H9 (cell line): ENCODE results near the gene GXYLT2. TPM values are rescaled to one million over a fixed set of nuclear protein-coding genes. Genes with fewer than 3 reads are reported as not detected.

ENCODE experiments used
- DNase-seq: peaks from one replicate; pipeline ENCODE4 v3.0.0-alpha.2; 2017
- H2AFZ ChIP-seq: one replicate; pipeline ENCODE4 v1.6.1; 2013; ENCODE audit warnings: mild to moderate bottlenecking, low read length, control low read depth, moderate library complexity
- H2AK5ac ChIP-seq: 2 replicates; pipeline ENCODE4 v1.6.1; 2013; ENCODE audit warnings: low read length, control low read depth, mixed read lengths; ENCODE audit not compliant: insufficient read length
- H2BK120ac ChIP-seq: one replicate; pipeline ENCODE4 v1.6.1; 2013; ENCODE audit warnings: low read depth, mild to moderate bottlenecking, low read length, control low read depth, inconsistent platforms; ENCODE audit not compliant: poor library complexity, severe bottlenecking
- H2BK12ac ChIP-seq: 2 replicates; pipeline ENCODE4 v1.6.1; 2013; ENCODE audit warnings: low read length, control low read depth, mixed read lengths, low read depth; ENCODE audit not compliant: insufficient read length
- H2BK15ac ChIP-seq: 2 replicates; pipeline ENCODE4 v1.6.1; 2013; ENCODE audit warnings: low read depth, low read length, control low read depth
- H2BK20ac ChIP-seq: one replicate; pipeline ENCODE4 v1.6.1; 2013; ENCODE audit warnings: low read depth, mild to moderate bottlenecking, low read length, control low read depth, inconsistent platforms; ENCODE audit not compliant: poor library complexity, severe bottlenecking
- H2BK5ac ChIP-seq: 2 replicates; pipeline ENCODE4 v1.6.1; 2013; ENCODE audit warnings: low read length, control low read depth, mixed read lengths; ENCODE audit not compliant: insufficient read length
- H3K14ac ChIP-seq: 2 replicates; pipeline ENCODE4 v1.6.1; 2013; ENCODE audit warnings: low read length, control low read depth; ENCODE audit not compliant: insufficient read depth
- H3K18ac ChIP-seq: 2 replicates; pipeline ENCODE4 v1.6.1; 2013; ENCODE audit warnings: low read depth, mild to moderate bottlenecking, mixed read lengths, low read length, control low read depth; ENCODE audit not compliant: insufficient read length
- H3K23ac ChIP-seq: 2 replicates; pipeline ENCODE4 v1.6.1; 2013; ENCODE audit warnings: low read length, control low read depth, mixed read lengths, low read depth; ENCODE audit not compliant: insufficient read length
- H3K23me2 ChIP-seq: 2 replicates; pipeline ENCODE4 v1.6.1; 2013; ENCODE audit warnings: low read depth, mild to moderate bottlenecking, mixed read lengths, low read length, control low read depth; ENCODE audit not compliant: insufficient read length, poor library complexity, severe bottlenecking
- H3K27ac ChIP-seq: 2 replicates; pipeline ENCODE4 v1.5.1; 2013; ENCODE audit warnings: low read length, control low read depth, mixed read lengths, low read depth; ENCODE audit not compliant: insufficient read length
- H3K27me3 ChIP-seq: 2 replicates; pipeline ENCODE4 v1.6.1; 2013; ENCODE audit warnings: low read length, control low read depth, inconsistent platforms; ENCODE audit not compliant: insufficient read depth
- H3K4ac ChIP-seq: 2 replicates; pipeline ENCODE4 v1.6.1; 2013; ENCODE audit warnings: low read depth, mild to moderate bottlenecking, control low read depth, inconsistent platforms, low read length, moderate library complexity
- H3K4me1 ChIP-seq: 2 replicates; pipeline ENCODE4 v1.6.1; 2013; ENCODE audit warnings: low read length, control low read depth, inconsistent platforms; ENCODE audit not compliant: insufficient read depth
- H3K4me2 ChIP-seq: 2 replicates; pipeline ENCODE4 v1.6.1; 2013; ENCODE audit warnings: low read length, control low read depth, mixed read lengths; ENCODE audit not compliant: insufficient read length, insufficient read depth
- H3K56ac ChIP-seq: 2 replicates; pipeline ENCODE4 v1.6.1; 2013; ENCODE audit warnings: low read depth, mild to moderate bottlenecking, mixed read lengths, low read length, control low read depth; ENCODE audit not compliant: insufficient read length
- H3K79me1 ChIP-seq: 2 replicates; pipeline ENCODE4 v1.6.1; 2013; ENCODE audit warnings: low read depth, mild to moderate bottlenecking, moderate library complexity, low read length, control low read depth, inconsistent platforms; ENCODE audit not compliant: insufficient read depth, poor library complexity, severe bottlenecking
- H3K79me2 ChIP-seq: 2 replicates; pipeline ENCODE4 v1.6.1; 2013; ENCODE audit warnings: low read length, control low read depth, inconsistent platforms; ENCODE audit not compliant: insufficient read depth
- H3K9ac ChIP-seq: 2 replicates; pipeline ENCODE4 v1.6.1; 2013; ENCODE audit warnings: low read length, control low read depth, mixed read lengths; ENCODE audit not compliant: insufficient read length; ENCODE audit errors: extremely low read depth
- H3K9me3 ChIP-seq: one replicate; pipeline ENCODE4 v1.6.1; 2013; ENCODE audit warnings: low read depth, low read length, inconsistent platforms; ENCODE audit not compliant: control insufficient read depth
- H3T11ph ChIP-seq: one replicate; pipeline ENCODE4 v1.6.1; 2013; ENCODE audit warnings: mild to moderate bottlenecking, low read length, control low read depth, inconsistent platforms
- H4K20me1 ChIP-seq: one replicate; pipeline ENCODE4 v1.6.1; 2013; ENCODE audit not compliant: control insufficient read depth, insufficient read length, insufficient read depth
- H4K5ac ChIP-seq: 2 replicates; pipeline ENCODE4 v1.6.1; 2013; ENCODE audit warnings: low read depth, mild to moderate bottlenecking, mixed read lengths, low read length, control low read depth; ENCODE audit not compliant: insufficient read length
- H4K8ac ChIP-seq: replicated peaks from 2 replicates; pipeline ENCODE4 v1.6.1; 2013; ENCODE audit warnings: low read length, control low read depth, mixed read lengths, low read depth; ENCODE audit not compliant: insufficient read length
- H4K91ac ChIP-seq: 2 replicates; pipeline ENCODE4 v1.6.1; 2013; ENCODE audit warnings: low read depth, mild to moderate bottlenecking, moderate library complexity, mixed read lengths, low read length, control low read depth; ENCODE audit not compliant: insufficient read length
- H3K27ac Mint-ChIP-seq, 3 experiments: 2 replicates in 2 of 3; 3 replicates in 1 of 3; pipeline ENCODE4 v1.8.0; 2020 to 2021; ENCODE audit warnings: mixed read lengths in 3 of 3, mild to moderate bottlenecking in 1 of 3, moderate library complexity in 1 of 3
- H3K27me3 Mint-ChIP-seq: 2 replicates; pipeline ENCODE4 v1.8.0; 2021; ENCODE audit warnings: low read depth, mild to moderate bottlenecking, moderate library complexity, mixed read lengths
- H3K36me3 Mint-ChIP-seq, 3 experiments: 2 replicates in 2 of 3; 3 replicates in 1 of 3; pipeline ENCODE4 v1.8.0; 2020 to 2021; ENCODE audit warnings: low read depth in 3 of 3, mixed read lengths in 3 of 3; ENCODE audit not compliant: insufficient read depth in 1 of 3
- H3K4me1 Mint-ChIP-seq, 2 experiments: 2 replicates each; pipeline ENCODE4 v1.8.0; 2020; ENCODE audit warnings: mixed read lengths in 2 of 2
- H3K4me3 Mint-ChIP-seq, 2 experiments: 2 replicates in 1 of 2; 3 replicates in 1 of 2; pipeline ENCODE4 v1.8.0; 2020 to 2021; ENCODE audit warnings: mild to moderate bottlenecking in 2 of 2, mixed read lengths in 2 of 2, moderate library complexity in 1 of 2
- H3K9me3 Mint-ChIP-seq, 2 experiments: 2 replicates in 1 of 2; 3 replicates in 1 of 2; pipeline ENCODE4 v1.8.0; 2020; ENCODE audit warnings: mild to moderate bottlenecking in 2 of 2, mixed read lengths in 2 of 2, moderate library complexity in 1 of 2
- WGBS: extraction: QIAGEN DNeasy Blood & Tissue Kit; methylation state at CpG from one replicate; pipeline ENCODE4 v1.1.7; 2013; ENCODE audit warnings: missing lambda C conversion rate, low lambda C conversion rate, mixed read lengths; ENCODE audit not compliant: insufficient read length; ENCODE audit errors: extremely low coverage; 5-methylcytosine and 5-hydroxymethylcytosine counted together
- total RNA-seq: library from RNA; stranded (reverse); gene quantifications from 2 replicates; pipeline ENCODE4 v1.2.1, GENCODE V29; 2021
- TF ChIP-seq, protein P1 (sequence below): fragments of 200-600 bp; sonication (generic); conservative IDR thresholded peaks from 3 replicates; pipeline ENCODE4 v1.8.0; 2021; ENCODE audit warnings: antibody characterized with exemption, mild to moderate bottlenecking

Gene GXYLT2
- total RNA-seq, 1 experiment from 2014 or later = 2.0 TPM

DNA sequence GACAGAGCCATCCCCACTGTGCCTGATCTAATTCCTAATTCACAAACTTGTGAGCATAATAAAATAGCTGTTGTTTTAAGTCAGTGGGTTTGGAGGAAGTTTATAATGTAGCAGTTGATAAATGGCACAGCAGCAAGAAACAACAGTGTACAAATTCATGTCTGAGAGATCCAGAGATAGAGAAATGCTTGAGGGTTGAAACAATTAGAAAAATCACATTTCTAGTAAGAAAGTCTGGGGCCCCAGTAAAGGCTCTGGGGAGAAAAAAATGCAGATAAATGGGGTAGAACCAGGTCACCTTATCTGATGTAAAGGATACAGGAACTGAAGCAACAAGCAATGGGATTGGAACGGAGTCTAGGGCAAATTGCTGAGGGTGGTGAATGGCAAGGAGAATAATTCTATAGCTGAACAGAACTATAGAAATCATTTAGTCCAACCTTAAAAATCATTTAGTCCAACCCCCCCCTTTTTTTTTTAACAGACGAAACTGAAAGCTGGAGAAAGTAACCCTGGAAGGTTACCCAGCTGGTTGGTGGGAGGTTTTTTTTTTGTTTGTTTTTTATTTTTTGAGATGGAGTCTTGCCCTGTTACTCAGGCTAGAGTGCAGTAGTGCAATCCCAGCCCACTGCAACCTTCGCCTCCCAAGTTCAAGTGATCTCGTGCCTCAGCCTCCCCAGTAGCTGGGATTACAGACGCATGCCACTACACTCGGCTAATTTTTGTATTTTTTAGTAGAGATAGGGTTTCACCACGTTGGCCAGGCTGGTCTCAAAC is 25.3 kb upstream of the GXYLT2 start:
- Histone ChIP-seq H3K56ac (no peak overlapping the region), H4K5ac (no peak overlapping the region), H3K4me1 (no peaks in the 10 kb centered on the region), H4K91ac (no peak overlapping the region), H3K79me1 (no peaks in the 10 kb centered on the region), H3K79me2 (no peaks in the 10 kb centered on the region), H2BK15ac (no peak overlapping the region), H2AK5ac (no peak overlapping the region), H3K9me3 (no peaks in the 10 kb centered on the region), H3K14ac (no peak overlapping the region), H2BK5ac (no peak overlapping the region), H4K8ac (no peak overlapping the region), H2BK12ac (no peak overlapping the region), H3K4me2 (no peak overlapping the region), H3K23ac (no peak overlapping the region), H3K23me2 (no peaks in the 10 kb centered on the region), H2BK20ac (no peak overlapping the region), H2AFZ (no peak overlapping the region), H4K20me1 (no peaks in the 10 kb centered on the region), H3K9ac (no peak overlapping the region), H3T11ph (no peak overlapping the region), H3K27me3 (no peaks in the 10 kb centered on the region), H2BK120ac (no peak overlapping the region), H3K4ac (no peak overlapping the region), H3K27ac (no peak overlapping the region), H3K18ac (no peak overlapping the region)
- no peak overlapping the region for H3K27ac Mint-ChIP-seq
- no peaks in the 10 kb centered on the region for H3K4me1 Mint-ChIP-seq
- no peaks in the 10 kb centered on the region for H3K9me3 Mint-ChIP-seq
- H3K27me3 Mint-ChIP-seq = peaks cover 1% of the 10 kb centered on the region; the same call in 1 of the 2 replicates
- TF ChIP-seq, protein P1, sequence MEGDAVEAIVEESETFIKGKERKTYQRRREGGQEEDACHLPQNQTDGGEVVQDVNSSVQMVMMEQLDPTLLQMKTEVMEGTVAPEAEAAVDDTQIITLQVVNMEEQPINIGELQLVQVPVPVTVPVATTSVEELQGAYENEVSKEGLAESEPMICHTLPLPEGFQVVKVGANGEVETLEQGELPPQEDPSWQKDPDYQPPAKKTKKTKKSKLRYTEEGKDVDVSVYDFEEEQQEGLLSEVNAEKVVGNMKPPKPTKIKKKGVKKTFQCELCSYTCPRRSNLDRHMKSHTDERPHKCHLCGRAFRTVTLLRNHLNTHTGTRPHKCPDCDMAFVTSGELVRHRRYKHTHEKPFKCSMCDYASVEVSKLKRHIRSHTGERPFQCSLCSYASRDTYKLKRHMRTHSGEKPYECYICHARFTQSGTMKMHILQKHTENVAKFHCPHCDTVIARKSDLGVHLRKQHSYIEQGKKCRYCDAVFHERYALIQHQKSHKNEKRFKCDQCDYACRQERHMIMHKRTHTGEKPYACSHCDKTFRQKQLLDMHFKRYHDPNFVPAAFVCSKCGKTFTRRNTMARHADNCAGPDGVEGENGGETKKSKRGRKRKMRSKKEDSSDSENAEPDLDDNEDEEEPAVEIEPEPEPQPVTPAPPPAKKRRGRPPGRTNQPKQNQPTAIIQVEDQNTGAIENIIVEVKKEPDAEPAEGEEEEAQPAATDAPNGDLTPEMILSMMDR = no peak
- WGBS = no CpG with 5 or more reads among the region's 7 CpGs
- H3K36me3 Mint-ChIP-seq = no peaks in the 10 kb centered on the region
- no peak for DNase-seq
- H3K4me3 Mint-ChIP-seq = no peak overlapping the region
